Smooth muscle cell (in vitro differentiated cells): ENCODE measurements around the gene C13orf46. TPM values are rescaled to one million over a fixed set of nuclear protein-coding genes. Genes with fewer than 3 reads are reported as not detected.
"Not testable (repeated sequence)": the region's sequence is repeated elsewhere in the genome, so short reads cannot be mapped to it uniquely, and the experiment has no call there.

Experiments used
- DNase-seq: peaks from one replicate; lab custom pipeline; 2025; ENCODE audit not compliant: unreplicated experiment; lab: John Stamatoyannopoulos, UW
- H2AFZ ChIP-seq: fragments of 200-600 bp; sonication (generic); 2 replicates; pipeline ENCODE4 v1.6.0; 2016; ENCODE audit warnings: antibody characterized with exemption, low read depth, mild to moderate bottlenecking
- H3F3A ChIP-seq: fragments of 200-600 bp; sonication (generic); 2 replicates; pipeline ENCODE4 v1.6.0; 2017; ENCODE audit warnings: antibody characterized with exemption, low read depth
- H3K27ac ChIP-seq: fragments of 200-600 bp; sonication (generic); 2 replicates; pipeline ENCODE4 v1.5.1; 2016; ENCODE audit warnings: low read depth, mild to moderate bottlenecking
- H3K27me3 ChIP-seq: fragments of 200-600 bp; sonication (generic); 2 replicates; pipeline ENCODE4 v1.6.1; 2016; ENCODE audit warnings: low read depth, mild to moderate bottlenecking
- H3K36me3 ChIP-seq: fragments of 200-600 bp; sonication (generic); 2 replicates; pipeline ENCODE4 v1.5.1; 2016; ENCODE audit warnings: low read depth
- H3K4me1 ChIP-seq: fragments of 200-600 bp; sonication (generic); 2 replicates; pipeline ENCODE4 v1.5.1; 2016; ENCODE audit warnings: low read depth
- H3K4me2 ChIP-seq: fragments of 200-600 bp; sonication (generic); 2 replicates; pipeline ENCODE4 v1.6.0; 2016; ENCODE audit warnings: mild to moderate bottlenecking
- H3K4me3 ChIP-seq: fragments of 200-600 bp; sonication (generic); 2 replicates; pipeline ENCODE4 v1.5.1; 2016; ENCODE audit warnings: mild to moderate bottlenecking
- H3K79me2 ChIP-seq: fragments of 200-600 bp; sonication (generic); 2 replicates; pipeline ENCODE4 v1.6.0; 2016; ENCODE audit warnings: low read depth, mild to moderate bottlenecking
- H3K9ac ChIP-seq: fragments of 200-600 bp; sonication (generic); 2 replicates; pipeline ENCODE4 v1.6.0; 2016; ENCODE audit warnings: low read depth
- H3K9me3 ChIP-seq: fragments of 200-600 bp; sonication (generic); replicated peaks from 2 replicates; pipeline ENCODE4 v1.5.1; 2016; ENCODE audit warnings: low read depth
- H4K20me1 ChIP-seq: fragments of 200-600 bp; sonication (generic); 2 replicates; pipeline ENCODE4 v1.6.0; 2016; ENCODE audit warnings: low read depth
- CTCF ChIP-seq: fragments of 200-600 bp; sonication (generic); IDR thresholded peaks from 2 replicates; pipeline ENCODE4 v1.5.1; 2017; ENCODE audit warnings: borderline replicate concordance, mild to moderate bottlenecking, antibody characterized with exemption; ENCODE audit not compliant: insufficient read depth, poor library complexity, severe bottlenecking
- WGBS: methylation state at CpG from one replicate; pipeline ENCODE4 v1.1.7; 2016; ENCODE audit warnings: low lambda C conversion rate; 5-methylcytosine and 5-hydroxymethylcytosine counted together
- polyA plus RNA-seq: library from polyadenylated mRNA; unstranded; fragments of >200 nt; fragmentation: Nextera tagmentation; extraction: Ambion mirVana; gene quantifications from 2 replicates; pipeline ENCODE4 v1.2.1, GENCODE V29; 2016
- total RNA-seq: library from RNA; depleted of rRNA; stranded (reverse); fragments of >200 nt; gene quantifications from 2 replicates; pipeline ENCODE4 v1.2.3, GENCODE V29; 2014

C13orf46 gene
- total and polyA plus RNA-seq, 2 experiments from 2014 or later = 0.26 to 5.8 TPM

DNA sequence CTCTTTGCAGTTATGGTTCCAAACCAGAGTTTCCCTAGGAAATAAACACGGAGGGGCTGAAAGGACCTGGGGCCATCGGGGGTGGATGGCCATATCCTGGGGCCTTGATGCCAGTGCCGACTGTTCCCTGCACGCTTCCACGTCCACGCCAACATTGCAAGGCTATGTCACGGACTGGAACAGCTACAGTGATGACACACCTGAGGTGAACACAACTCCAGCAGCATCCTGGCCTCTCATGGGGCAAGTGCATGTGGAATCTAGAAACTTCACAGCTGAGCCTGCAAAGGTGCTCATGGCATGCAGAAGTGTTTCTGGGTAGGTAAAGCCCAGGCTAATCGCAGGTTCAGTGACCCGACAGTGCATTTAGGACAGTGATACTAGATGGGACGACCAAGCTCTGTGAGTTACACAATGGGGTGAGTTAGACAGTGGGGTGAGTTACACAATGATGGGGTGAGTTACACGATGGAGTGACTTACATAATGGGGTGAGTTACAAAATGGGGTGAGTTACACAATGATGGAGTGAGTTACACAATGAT lies 58.0 kb downstream of the C13orf46 start:
- DNase-seq = no peak
- H4K20me1 ChIP-seq = no peaks in the 10 kb centered on the region
- no peaks in the 10 kb centered on the region for H3K9me3 ChIP-seq
- H3K4me2 ChIP-seq = no peak overlapping the region
- no peak overlapping the region for H3K27ac ChIP-seq
- H3K4me1 ChIP-seq = no peaks in the 10 kb centered on the region
- H3K27me3 ChIP-seq = no peaks in the 10 kb centered on the region
- WGBS = 89% methylated on average over 11 of the region's 11 CpGs
- no peak overlapping the region for H3K9ac ChIP-seq
- no peak overlapping the region for H3K4me3 ChIP-seq
- no peaks in the 10 kb centered on the region for H3F3A ChIP-seq
- TF ChIP-seq CTCF = no peak
- H3K79me2 ChIP-seq = no peaks in the 10 kb centered on the region
- no peak overlapping the region for H2AFZ ChIP-seq
- H3K36me3 ChIP-seq = no peaks in the 10 kb centered on the region

DNA sequence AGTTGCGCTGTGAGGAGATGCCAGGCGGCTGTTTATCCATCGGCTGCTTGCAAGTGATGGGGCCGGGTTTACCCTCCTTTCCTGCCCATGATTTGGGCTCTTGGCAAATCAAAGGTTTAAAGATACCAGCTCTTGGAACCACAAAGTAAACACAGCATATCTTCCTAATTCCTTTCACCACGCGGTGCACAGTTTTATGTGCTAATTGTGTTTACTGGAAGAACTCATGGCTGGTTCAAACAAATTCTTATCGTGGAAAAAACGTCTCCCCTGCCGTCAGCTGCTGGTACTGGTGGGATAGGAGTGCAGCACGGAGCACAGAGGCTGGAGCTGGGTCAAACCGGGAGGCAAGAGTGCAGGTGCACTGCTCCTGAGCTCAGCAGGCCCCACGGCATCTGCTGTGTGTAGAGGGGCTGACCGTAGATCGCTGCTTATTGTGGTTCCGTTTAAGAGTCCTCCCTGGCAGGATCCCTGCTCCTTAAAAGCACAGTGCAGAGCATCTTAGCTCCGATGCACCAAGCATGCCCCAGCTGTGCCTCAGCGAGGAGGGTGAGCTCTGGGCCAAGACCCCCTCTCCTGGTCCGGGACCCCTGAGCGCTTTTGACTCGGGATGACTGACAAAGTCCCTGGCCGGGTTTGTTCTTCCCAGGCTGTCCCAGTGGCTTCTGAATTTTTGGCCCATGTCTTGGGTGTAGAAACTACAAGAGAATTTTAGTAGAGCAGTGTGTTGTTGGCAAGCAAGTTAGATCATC lies 58.7 kb downstream of the C13orf46 start:
- Histone ChIP-seq H2AFZ (no peak overlapping the region), H3K27ac (no peak overlapping the region), H3K27me3 (no peaks in the 10 kb centered on the region), H3K9me3 (no peaks in the 10 kb centered on the region), H3K9ac (no peak overlapping the region), H4K20me1 (no peaks in the 10 kb centered on the region), H3K4me2 (no peak overlapping the region), H3K4me3 (no peak overlapping the region), H3K36me3 (no peaks in the 10 kb centered on the region), H3F3A (no peaks in the 10 kb centered on the region), H3K79me2 (no peaks in the 10 kb centered on the region), H3K4me1 (no peaks in the 10 kb centered on the region)
- 72% methylated on average over 21 of the region's 21 CpGs for WGBS
- no peak for TF ChIP-seq CTCF
- DNase-seq = no peak

GRCh38 chr13:113914333-113915011 lies 59.4 kb downstream of the C13orf46 start:
- TF ChIP-seq CTCF = no peak
- H3F3A ChIP-seq = no peaks in the 10 kb centered on the region
- H3K27ac ChIP-seq = no peak overlapping the region
- H3K9ac ChIP-seq = no peak overlapping the region
- H3K4me2 ChIP-seq = no peak overlapping the region
- no peaks in the 10 kb centered on the region for H4K20me1 ChIP-seq
- no peaks in the 10 kb centered on the region for H3K9me3 ChIP-seq
- no peaks in the 10 kb centered on the region for H3K36me3 ChIP-seq
- no peak overlapping the region for H2AFZ ChIP-seq
- no peaks in the 10 kb centered on the region for H3K27me3 ChIP-seq
- H3K4me1 ChIP-seq = no peaks in the 10 kb centered on the region
- no peak overlapping the region for H3K4me3 ChIP-seq
- no peak for DNase-seq
- no peaks in the 10 kb centered on the region for H3K79me2 ChIP-seq
- 88% methylated on average over 24 of the region's 24 CpGs for WGBS

- not testable (repeated sequence) for H2AFZ ChIP-seq, H4K20me1 ChIP-seq, H3K27me3 ChIP-seq, DNase-seq, H3K4me2 ChIP-seq, H3K27ac ChIP-seq, H3K9ac ChIP-seq, H3F3A ChIP-seq, H3K4me1 ChIP-seq, H3K36me3 ChIP-seq, H3K4me3 ChIP-seq, H3K9me3 ChIP-seq, H3K79me2 ChIP-seq
- 87% methylated on average over 20 of the region's 22 CpGs for WGBS
Observed at GRCh38 chr13:113913838-113914237, 60.0 kb downstream of the C13orf46 start.

DNA sequence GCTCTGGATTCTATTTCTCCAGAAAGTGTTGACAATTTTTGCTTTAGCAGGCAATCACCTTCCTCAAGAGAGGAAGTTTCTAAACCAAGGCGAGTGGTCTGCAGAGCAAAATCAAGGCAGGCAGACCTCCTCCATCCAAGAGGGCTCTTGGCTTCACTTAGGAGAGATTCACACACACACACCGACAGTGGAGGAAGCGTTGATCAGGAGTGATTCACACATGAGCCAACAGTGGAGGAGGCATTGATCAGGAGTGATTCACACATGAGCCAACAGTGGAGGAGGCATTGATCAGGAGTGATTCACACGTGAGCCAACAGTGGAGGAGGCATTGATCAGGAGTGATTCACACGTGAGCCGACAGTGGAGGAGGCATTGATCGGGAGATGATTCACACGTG lies 60.5 kb downstream of the C13orf46 start:
- not testable (repeated sequence) for H3K4me2 ChIP-seq, DNase-seq, H3K4me1 ChIP-seq, H2AFZ ChIP-seq, H3K79me2 ChIP-seq, H3K4me3 ChIP-seq, H3F3A ChIP-seq, H3K36me3 ChIP-seq, H3K9ac ChIP-seq, H3K27me3 ChIP-seq, H3K27ac ChIP-seq, H3K9me3 ChIP-seq, H4K20me1 ChIP-seq
- 72% methylated on average over 8 of the region's 8 CpGs for WGBS
